DMS 273 (cell line): ENCODE measurements around the gene SLC35E1.

Experiments
- DNase-seq: peaks from one replicate; lab custom pipeline; 2025; ENCODE audit not compliant: unreplicated experiment; lab: John Stamatoyannopoulos, UW

The SLC35E1 gene

GRCh38 chr19:16598848-16599247 lies 26.6 kb upstream of the SLC35E1 start:
- DNase-seq: no peak

GRCh38 chr19:16596399-16596798 lies 24.2 kb upstream of the SLC35E1 start:
- DNase-seq: no peak

GRCh38 chr19:16595097-16595496 lies 22.9 kb upstream of the SLC35E1 start:
- DNase-seq: no peak

- no peak for DNase-seq
Observed at GRCh38 chr19:16594681-16595091, 22.5 kb upstream of the SLC35E1 start.

- DNase-seq: no peak
Observed at GRCh38 chr19:16594131-16594586, 21.9 kb upstream of the SLC35E1 start.

GRCh38 chr19:16593181-16593580 lies 21.0 kb upstream of the SLC35E1 start:
- DNase-seq: peak; percentile 34

- DNase-seq: no peak
Observed at GRCh38 chr19:16591803-16592556, 19.8 kb upstream of the SLC35E1 start.

- peak; percentile 18 for DNase-seq
Observed at GRCh38 chr19:16590876-16591802, 18.9 kb upstream of the SLC35E1 start.

GRCh38 chr19:16589917-16590316 lies 17.7 kb upstream of the SLC35E1 start:
- DNase-seq: peak; percentile 52

- no peak for DNase-seq
Observed at GRCh38 chr19:16588824-16589577, 16.8 kb upstream of the SLC35E1 start.

- peak; percentile 65 for DNase-seq
Observed at GRCh38 chr19:16587833-16588823, 15.9 kb upstream of the SLC35E1 start.

GRCh38 chr19:16586991-16587832 lies 15.0 kb upstream of the SLC35E1 start:
- DNase-seq: peak; percentile 82

GRCh38 chr19:16586477-16586871 lies 14.3 kb upstream of the SLC35E1 start:
- no peak for DNase-seq

GRCh38 chr19:16585808-16586476 lies 13.7 kb upstream of the SLC35E1 start:
- DNase-seq: peak; percentile 47

- DNase-seq: peak; percentile 60
Observed at GRCh38 chr19:16585094-16585801, 13.0 kb upstream of the SLC35E1 start.

- peak; percentile 92 for DNase-seq
Observed at GRCh38 chr19:16584248-16585093, 12.3 kb upstream of the SLC35E1 start.
